HepG2 (cell line): ENCODE data around the gene SLC10A1. TPM values are rescaled to one million over a fixed set of nuclear protein-coding genes. Genes with fewer than 3 reads are reported as not detected.

ENCODE experiments used
- BRD4 ChIP-seq: sonication (generic); formaldehyde crosslinking; IDR thresholded peaks from 2 replicates; pipeline ENCODE4 v1.4.0; 2020; ENCODE audit warnings: missing genetic modification reagents
- CREM ChIP-seq, 2 experiments: sonication (generic) in 1 of 2; formaldehyde crosslinking in 1 of 2; IDR thresholded peaks; 2 replicates each; pipeline versions ENCODE4 v1.4.0 to v1.6.1; 2016 to 2020; ENCODE audit warnings: antibody characterized with exemption in 1 of 2, mild to moderate bottlenecking in 1 of 2, missing genetic modification reagents in 1 of 2
- HDAC1 ChIP-seq: sonication (generic); formaldehyde crosslinking; IDR thresholded peaks from 2 replicates; pipeline ENCODE4 v1.5.1; 2020; ENCODE audit warnings: mild to moderate bottlenecking, missing genetic modification reagents
- HNF1A ChIP-seq, 2 experiments: sonication (generic) in 1 of 2; formaldehyde crosslinking in 1 of 2; IDR thresholded peaks; 2 replicates each; pipeline versions ENCODE4 v1.4.0 to v1.6.1; 2016 to 2020; ENCODE audit warnings: borderline replicate concordance in 1 of 2, low read depth in 1 of 2, mild to moderate bottlenecking in 1 of 2, missing genetic modification reagents in 1 of 2
- HNRNPK ChIP-seq: fragments of 200-400 bp; formaldehyde crosslinking; IDR thresholded peaks from 2 replicates; pipeline ENCODE4 v1.6.1; 2018; ENCODE audit warnings: low read length, low read depth, moderate library complexity, mild to moderate bottlenecking; ENCODE audit not compliant: poor library complexity, severe bottlenecking
- PAX8 ChIP-seq: sonication (generic); formaldehyde crosslinking; IDR thresholded peaks from 2 replicates; pipeline ENCODE4 v1.8.0; 2022; ENCODE audit warnings: mild to moderate bottlenecking, missing genetic modification reagents, borderline replicate concordance
- U2AF2 ChIP-seq: fragments of 200-400 bp; formaldehyde crosslinking; IDR thresholded peaks from 2 replicates; pipeline ENCODE4 v1.6.1; 2017; ENCODE audit warnings: low read depth, mild to moderate bottlenecking, low read length
- XBP1 ChIP-seq: sonication (generic); formaldehyde crosslinking; IDR thresholded peaks from 2 replicates; pipeline ENCODE4 v1.5.0; 2020; ENCODE audit warnings: missing genetic modification reagents
- YEATS2 ChIP-seq: sonication (generic); formaldehyde crosslinking; IDR thresholded peaks from 2 replicates; pipeline ENCODE4 v1.4.0; 2020; ENCODE audit warnings: missing genetic modification reagents, borderline replicate concordance
- ZBTB40 ChIP-seq, 2 experiments: fragments of 450-650 bp in 1 of 2; sonication (generic) in 1 of 2; formaldehyde crosslinking in 1 of 2; IDR thresholded peaks; 2 replicates each; pipeline versions ENCODE4 v1.6.1 to v1.8.0; 2016 to 2022; ENCODE audit warnings: antibody characterized with exemption in 1 of 2, mild to moderate bottlenecking in 1 of 2, missing genetic modification reagents in 1 of 2
- ZNF329 ChIP-seq: sonication (generic); formaldehyde crosslinking; IDR thresholded peaks from 2 replicates; pipeline ENCODE4 v1.9.0; 2021; ENCODE audit warnings: low read depth, mild to moderate bottlenecking, missing genetic modification reagents
- ZNF749 ChIP-seq: sonication (generic); formaldehyde crosslinking; IDR thresholded peaks from 2 replicates; pipeline ENCODE4 v1.8.0; 2022; ENCODE audit warnings: mild to moderate bottlenecking, missing genetic modification reagents, moderate library complexity, borderline replicate concordance
- ZSCAN12 ChIP-seq: sonication (generic); formaldehyde crosslinking; IDR thresholded peaks from 2 replicates; pipeline ENCODE4 v1.9.0; 2021; ENCODE audit warnings: mild to moderate bottlenecking, missing genetic modification reagents
- polyA plus RNA-seq, 8 experiments: library from polyadenylated mRNA; depleted of rRNA in 3 of 8; stranded (reverse) in 7 of 8; unstranded in 1 of 8; fragments of >200 nt; fragmentation: Illumina TruSeq in 4 of 8; extraction: Trizol in 4 of 8; gene quantifications; 2 replicates each; pipeline versions ENCODE4 v1.2.1 to v1.2.3, GENCODE V29; 2011 to 2016; ENCODE audit warnings: low read depth in 4 of 8, missing spikeins in 1 of 8, mixed read lengths in 1 of 8; ENCODE audit not compliant: insufficient read depth in 1 of 8
- total RNA-seq, 5 experiments: library from RNA; depleted of rRNA; stranded (reverse); fragments of >200 nt; fragmentation: Illumina TruSeq; extraction: Trizol; gene quantifications; 2 replicates each; pipeline ENCODE4 v1.2.3, GENCODE V29; 2016; ENCODE audit warnings: low read depth in 1 of 5

The SLC10A1 gene
- total and polyA plus RNA-seq, 2 of the 13 experiments (the other 11 are each of a cell fraction or from before 2014, with no cell fraction given): 0.17 TPM; not detected in 1

- TF ChIP-seq CREM (IDR thresholded peaks at IDR 0.05) (peak; percentile 88), CREM (CRISPR knock-in tag; IDR thresholded peaks at IDR 0.05) (no peak), HNRNPK (no peak), U2AF2 (no peak), HNF1A (IDR thresholded peaks at IDR 0.05; ENCODE audit: low read depth) (peak; percentile 55; the same call in 1 of the 2 replicates), HNF1A (CRISPR knock-in tag; IDR thresholded peaks at IDR 0.05; ENCODE audit: borderline replicate concordance) (peak; percentile 45; the same call in 1 of the 2 replicates), YEATS2 (CRISPR knock-in tag) (no peak; the same call in 1 of the 2 replicates), ZSCAN12 (CRISPR knock-in tag) (no peak), PAX8 (CRISPR knock-in tag) (no peak), ZNF329 (CRISPR knock-in tag) (no peak), XBP1 (CRISPR knock-in tag) (no peak), BRD4 (no peak; the same call in 1 of the 2 replicates), ZNF749 (CRISPR knock-in tag) (0 out of 2 replicates have a peak, but pooled peaks have one; percentile 21), ZBTB40 (IDR thresholded peaks at IDR 0.05) (no peak), ZBTB40 (CRISPR knock-in tag; IDR thresholded peaks at IDR 0.05) (peak; percentile 70; the same call in 1 of the 2 replicates), HDAC1 (CRISPR knock-in tag) (peak; percentile 82)
Measured at GRCh38 chr14:69808919-69809808, 12.1 kb upstream of the SLC10A1 start (continued).
